ENCODE data around the gene PAGR1. TPM values are rescaled to one million over a fixed set of nuclear protein-coding genes. Genes with fewer than 3 reads are reported as not detected.
"Not testable (repeated sequence)": the region's sequence is repeated elsewhere in the genome, so short reads cannot be mapped to it uniquely, and the experiment has no call there.

Gene PAGR1
- total RNA-seq, 1 donor from 2014 or later: 8.9 TPM

GRCh38 chr16:29860218-29860617 lies 44.3 kb downstream of the PAGR1 start:
- no peaks in the 10 kb centered on the region for H3K27me3 ChIP-seq (ENCODE audit: control insufficient read depth in 3 of 3, insufficient read depth in 3 of 3, low read length in 3 of 3)
- H3K9me3 ChIP-seq (ENCODE audit: control insufficient read depth in 3 of 3, low read length in 3 of 3): no peaks in the 10 kb centered on the region
- H3K9ac ChIP-seq (ENCODE audit: low read depth in 1 of 3, low read length in 3 of 3): peak overlapping the region in 1 of 3 donors; percentile 16
- peaks cover 19 to 25% (median 21%) of the 10 kb centered on the region in 3 donors for H3K4me1 ChIP-seq (ENCODE audit: control insufficient read depth in 3 of 3, insufficient read depth in 3 of 3, low read length in 3 of 3)
- no peak overlapping the region for H3K4me3 ChIP-seq (ENCODE audit: low read length in 3 of 3)
- H3K27ac ChIP-seq (ENCODE audit: low read depth, low read length): no peak overlapping the region
- peaks cover 22 to 32% (median 24%) of the 10 kb centered on the region in 3 donors for H3K36me3 ChIP-seq (ENCODE audit: control insufficient read depth in 3 of 3, insufficient read depth in 3 of 3, low read length in 3 of 3)

- Histone ChIP-seq H3K4me1 (ENCODE audit: control insufficient read depth in 3 of 3, insufficient read depth in 3 of 3, low read length in 3 of 3) (peaks cover 16 to 25% (median 21%) of the 10 kb centered on the region in 3 donors), H3K36me3 (ENCODE audit: control insufficient read depth in 3 of 3, insufficient read depth in 3 of 3, low read length in 3 of 3) (peaks cover 22 to 32% (median 24%) of the 10 kb centered on the region in 3 donors), H3K27ac (ENCODE audit: low read depth, low read length) (peak overlapping the region; percentile 88), H3K4me3 (ENCODE audit: low read length in 3 of 3) (peak overlapping the region; percentile 87 to 96 (median 93)), H3K27me3 (ENCODE audit: control insufficient read depth in 3 of 3, insufficient read depth in 3 of 3, low read length in 3 of 3) (no peaks in the 10 kb centered on the region), H3K9ac (ENCODE audit: low read depth in 1 of 3, low read length in 3 of 3) (peak overlapping the region; percentile 87 to 96 (median 93)), H3K9me3 (ENCODE audit: control insufficient read depth in 3 of 3, low read length in 3 of 3) (no peaks in the 10 kb centered on the region)
These were observed 46.5 kb downstream of the PAGR1 start for GRCh38 chr16:29862383-29862883.

GRCh38 chr16:29862884-29863668 lies 47.1 kb downstream of the PAGR1 start, which contains the start of gene CDIPT:
Gene CDIPT, minus strand, starts transcription at chr16:29863226. Its CDS starts 369 bp downstream, at chr16:29862857.
- peaks cover 16 to 25% (median 21%) of the 10 kb centered on the region in 3 donors for H3K4me1 ChIP-seq (ENCODE audit: control insufficient read depth in 3 of 3, insufficient read depth in 3 of 3, low read length in 3 of 3)
- H3K4me3 ChIP-seq (ENCODE audit: low read length in 3 of 3): peak within 1 kb of the TSS; percentile 87 to 96 (median 93)
- peak within 1 kb of the TSS; percentile 87 to 96 (median 93) for H3K9ac ChIP-seq (ENCODE audit: low read depth in 1 of 3, low read length in 3 of 3)
- peaks cover 22 to 31% (median 24%) of the 10 kb centered on the region in 3 donors for H3K36me3 ChIP-seq (ENCODE audit: control insufficient read depth in 3 of 3, insufficient read depth in 3 of 3, low read length in 3 of 3)
- H3K27ac ChIP-seq (ENCODE audit: low read depth, low read length): peak within 1 kb of the TSS; percentile 88
- no peaks in the 10 kb centered on the region for H3K27me3 ChIP-seq (ENCODE audit: control insufficient read depth in 3 of 3, insufficient read depth in 3 of 3, low read length in 3 of 3)
- H3K9me3 ChIP-seq (ENCODE audit: control insufficient read depth in 3 of 3, low read length in 3 of 3): no peaks in the 10 kb centered on the region

DNA sequence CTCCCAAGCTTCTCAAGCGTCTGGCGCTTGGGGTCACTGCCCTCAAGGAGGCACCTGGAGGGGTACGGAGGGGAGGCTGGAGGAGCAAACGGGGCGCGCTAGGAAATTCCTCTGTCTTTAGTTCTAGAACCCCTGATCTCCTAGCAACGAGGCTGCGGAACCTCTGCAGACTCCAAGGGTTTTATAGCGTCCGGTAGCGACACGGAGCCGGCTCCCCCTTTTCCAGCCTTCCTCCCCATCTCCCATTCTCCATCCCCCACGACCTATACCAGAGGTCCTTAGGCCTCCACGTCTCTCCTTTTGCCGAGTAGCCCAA lies 47.7 kb downstream of the PAGR1 start:
- H3K27ac ChIP-seq (ENCODE audit: low read depth, low read length): peak overlapping the region; percentile 88
- H3K4me3 ChIP-seq (ENCODE audit: low read length in 3 of 3): peak overlapping the region; percentile 61 to 96 (median 87)
- H3K4me1 ChIP-seq (ENCODE audit: control insufficient read depth in 3 of 3, insufficient read depth in 3 of 3, low read length in 3 of 3): peaks cover 16 to 25% (median 21%) of the 10 kb centered on the region in 3 donors
- H3K9ac ChIP-seq (ENCODE audit: low read depth in 1 of 3, low read length in 3 of 3): peak overlapping the region in 1 of 3 donors; percentile 87
- no peaks in the 10 kb centered on the region for H3K27me3 ChIP-seq (ENCODE audit: control insufficient read depth in 3 of 3, insufficient read depth in 3 of 3, low read length in 3 of 3)
- peaks cover 17 to 25% (median 23%) of the 10 kb centered on the region in 3 donors for H3K36me3 ChIP-seq (ENCODE audit: control insufficient read depth in 3 of 3, insufficient read depth in 3 of 3, low read length in 3 of 3)
- H3K9me3 ChIP-seq (ENCODE audit: control insufficient read depth in 3 of 3, low read length in 3 of 3): no peaks in the 10 kb centered on the region

DNA sequence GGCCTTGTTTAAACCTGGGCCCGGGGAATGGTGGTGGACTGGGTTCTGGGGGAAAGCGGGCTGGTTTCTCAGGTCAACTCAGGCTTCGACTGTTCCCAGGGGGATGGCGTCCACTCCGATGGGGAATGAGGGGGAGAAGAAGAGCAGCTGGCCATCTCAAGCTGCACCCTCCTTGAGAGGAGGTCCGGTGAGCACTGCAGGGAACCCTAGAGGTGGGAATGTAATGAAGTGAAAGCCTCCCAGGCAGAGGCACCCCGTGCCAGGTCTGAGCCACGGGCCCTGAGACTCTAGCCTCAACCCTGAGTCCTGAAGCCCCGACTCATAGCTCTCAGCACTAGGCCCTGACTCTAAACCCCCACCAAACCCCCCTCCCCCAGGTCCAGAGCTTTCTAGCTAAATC lies 48.3 kb downstream of the PAGR1 start:
- Histone ChIP-seq H3K36me3 (ENCODE audit: control insufficient read depth in 3 of 3, insufficient read depth in 3 of 3, low read length in 3 of 3) (peaks cover 12 to 19% (median 17%) of the 10 kb centered on the region in 3 donors), H3K4me3 (ENCODE audit: low read length in 3 of 3) (no peak overlapping the region), H3K27ac (ENCODE audit: low read depth, low read length) (no peak overlapping the region), H3K9me3 (ENCODE audit: control insufficient read depth in 3 of 3, low read length in 3 of 3) (no peaks in the 10 kb centered on the region), H3K27me3 (ENCODE audit: control insufficient read depth in 3 of 3, insufficient read depth in 3 of 3, low read length in 3 of 3) (no peaks in the 10 kb centered on the region), H3K9ac (ENCODE audit: low read depth in 1 of 3, low read length in 3 of 3) (no peak overlapping the region), H3K4me1 (ENCODE audit: control insufficient read depth in 3 of 3, insufficient read depth in 3 of 3, low read length in 3 of 3) (peaks cover 16 to 25% (median 21%) of the 10 kb centered on the region in 3 donors)

DNA sequence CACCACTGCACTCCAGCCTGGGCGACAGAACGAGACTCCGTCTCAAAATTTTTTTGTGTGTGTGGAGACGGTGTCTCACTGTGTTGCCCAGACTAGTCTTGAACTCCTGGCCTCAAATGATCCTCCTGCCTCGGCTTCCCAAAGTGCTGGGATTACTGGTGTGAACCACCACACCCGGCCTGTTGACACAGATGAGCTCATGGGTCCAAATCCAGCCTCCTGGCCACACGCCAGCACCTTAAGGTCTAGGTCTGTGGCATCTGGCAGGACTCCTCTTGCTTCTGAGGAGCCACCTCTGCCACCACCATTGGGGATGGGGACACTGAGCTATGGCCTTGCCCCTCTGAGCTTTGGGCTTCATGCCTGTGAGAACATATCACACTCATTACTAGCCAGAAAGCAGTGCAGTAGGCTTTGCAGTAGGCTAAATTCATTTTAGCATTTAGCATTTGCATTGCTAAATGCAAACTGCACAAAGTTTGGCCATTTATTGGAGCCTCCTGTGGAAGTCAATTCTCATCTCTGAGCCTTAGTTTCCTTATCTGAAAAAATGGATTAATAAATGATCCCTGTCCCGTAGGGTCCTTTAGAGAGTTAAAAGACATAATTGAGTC lies 52.6 kb downstream of the PAGR1 start:
- Histone ChIP-seq H3K9me3 (ENCODE audit: control insufficient read depth in 3 of 3, low read length in 3 of 3) (no peaks in the 10 kb centered on the region), H3K4me3 (ENCODE audit: low read length in 3 of 3) (no peak overlapping the region), H3K27ac (ENCODE audit: low read depth, low read length) (no peak overlapping the region), H3K4me1 (ENCODE audit: control insufficient read depth in 3 of 3, insufficient read depth in 3 of 3, low read length in 3 of 3) (peaks cover 3 to 4% (median 4%) of the 10 kb centered on the region in 3 donors), H3K27me3 (ENCODE audit: control insufficient read depth in 3 of 3, insufficient read depth in 3 of 3, low read length in 3 of 3) (peaks cover 0 to 6% (median 0%) of the 10 kb centered on the region in 3 donors), H3K36me3 (ENCODE audit: control insufficient read depth in 3 of 3, insufficient read depth in 3 of 3, low read length in 3 of 3) (no peaks in the 10 kb centered on the region), H3K9ac (ENCODE audit: low read depth in 1 of 3, low read length in 3 of 3) (no peak overlapping the region)

GRCh38 chr16:29869067-29869466 lies 53.1 kb downstream of the PAGR1 start:
- not testable (repeated sequence) for H3K27me3 ChIP-seq (ENCODE audit: control insufficient read depth in 3 of 3, insufficient read depth in 3 of 3, low read length in 3 of 3); H3K4me1 ChIP-seq (ENCODE audit: control insufficient read depth in 3 of 3, insufficient read depth in 3 of 3, low read length in 3 of 3); H3K36me3 ChIP-seq (ENCODE audit: control insufficient read depth in 3 of 3, insufficient read depth in 3 of 3, low read length in 3 of 3); H3K27ac ChIP-seq (ENCODE audit: low read depth, low read length); H3K9me3 ChIP-seq (ENCODE audit: control insufficient read depth in 3 of 3, low read length in 3 of 3); H3K4me3 ChIP-seq (ENCODE audit: low read length in 3 of 3); H3K9ac ChIP-seq (ENCODE audit: low read depth in 1 of 3, low read length in 3 of 3)

Small RNAs within 50 kb of the gene (small RNA-seq; reads per million reads assigned to genes)
- gene AC009133.6 (not detected), gene AC120114.4 (not detected)

Other genes starting within 250 kb of the PAGR1 start
- gene SPN, start 152.9 kb upstream of the PAGR1 start, total RNA-seq: 1.0 TPM
- 34.4 TPM for gene QPRT, start 137.0 kb upstream of the PAGR1 start, total RNA-seq
- gene C16orf54, start 70.2 kb upstream of the PAGR1 start, total RNA-seq: 1.0 TPM
- not detected for gene ZG16, start 37.9 kb upstream of the PAGR1 start, total RNA-seq
- 33.4 TPM for gene KIF22, start 25.4 kb upstream of the PAGR1 start, total RNA-seq
- 141 TPM for gene MAZ, start 9.6 kb upstream of the PAGR1 start, total RNA-seq
- gene PRRT2, start 4.0 kb upstream of the PAGR1 start, total RNA-seq: 0.52 TPM
- 28.2 TPM for gene MVP, start 4.3 kb downstream of the PAGR1 start, total RNA-seq
- 24.5 TPM for gene CDIPT, start 47.1 kb downstream of the PAGR1 start, total RNA-seq
- 2.1 TPM for gene SEZ6L2, start 83.4 kb downstream of the PAGR1 start, total RNA-seq
- gene ASPHD1, start 84.3 kb downstream of the PAGR1 start, total RNA-seq: not detected
- gene KCTD13, start 110.1 kb downstream of the PAGR1 start, total RNA-seq: 4.2 TPM
- gene TMEM219, start 145.9 kb downstream of the PAGR1 start, total RNA-seq: 35.0 TPM
- gene TAOK2, start 157.7 kb downstream of the PAGR1 start, total RNA-seq: 35.0 TPM
- 9.4 TPM for gene HIRIP3, start 179.5 kb downstream of the PAGR1 start, total RNA-seq
- 12.5 TPM for gene INO80E, start 180.1 kb downstream of the PAGR1 start, total RNA-seq
- 0.52 TPM for gene DOC2A, start 194.9 kb downstream of the PAGR1 start, total RNA-seq
- not detected for gene C16orf92, start 207.0 kb downstream of the PAGR1 start, total RNA-seq
- gene TLCD3B, start 215.1 kb downstream of the PAGR1 start, total RNA-seq: 0.52 TPM
- gene ALDOA, start 249.6 kb downstream of the PAGR1 start, total RNA-seq: 1,497 TPM